DMS79 (cell line): ENCODE results near the gene LRP5.

Experiments used
- DNase-seq: peaks from one replicate; lab custom pipeline; 2025; lab: John Stamatoyannopoulos, UW

LRP5 gene

GRCh38 chr11:68347345-68347744 lies 35.0 kb downstream of the LRP5 start:
- no peak for DNase-seq

GRCh38 chr11:68347841-68348240 lies 35.5 kb downstream of the LRP5 start:
- no peak for DNase-seq

DNA sequence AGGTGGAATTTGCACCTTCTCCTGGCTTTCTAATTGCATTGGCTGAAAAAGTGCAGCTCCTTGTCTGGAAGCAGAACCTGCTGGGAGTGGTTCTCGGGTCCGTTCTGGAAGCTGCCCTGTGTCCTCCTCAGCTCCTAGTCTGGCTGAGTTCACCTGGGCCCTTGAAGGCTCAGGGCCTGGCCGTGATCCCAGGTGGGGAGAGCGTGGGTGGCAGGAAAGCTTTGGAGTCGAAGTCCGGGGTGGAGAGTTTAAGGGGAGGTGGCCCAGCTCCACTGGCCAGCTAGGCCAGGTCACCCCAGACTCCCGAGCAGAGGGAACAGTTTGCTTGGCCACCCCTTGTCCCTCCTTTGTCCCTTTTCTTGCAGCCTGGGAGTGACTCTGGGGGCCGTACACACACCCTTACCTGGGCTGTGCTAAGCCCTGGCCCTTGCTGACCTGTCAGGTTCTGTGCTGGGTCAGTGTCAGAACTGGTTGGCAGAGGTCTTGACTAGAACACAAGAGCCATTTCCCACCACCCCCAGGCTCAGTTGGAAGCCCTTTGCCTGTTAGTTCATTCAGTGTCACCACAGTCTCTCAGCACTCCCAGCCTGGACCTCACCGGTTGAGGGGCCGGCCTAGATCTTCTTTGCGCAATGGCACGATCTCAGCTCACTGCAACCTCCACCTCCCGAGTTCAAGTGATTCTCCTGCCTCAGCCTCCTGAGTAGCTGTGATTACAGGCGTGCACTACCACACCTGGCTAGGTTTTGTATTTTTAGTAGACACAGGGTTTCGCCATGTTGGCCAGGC lies 37.3 kb downstream of the LRP5 start:
- DNase-seq: no peak

DNA sequence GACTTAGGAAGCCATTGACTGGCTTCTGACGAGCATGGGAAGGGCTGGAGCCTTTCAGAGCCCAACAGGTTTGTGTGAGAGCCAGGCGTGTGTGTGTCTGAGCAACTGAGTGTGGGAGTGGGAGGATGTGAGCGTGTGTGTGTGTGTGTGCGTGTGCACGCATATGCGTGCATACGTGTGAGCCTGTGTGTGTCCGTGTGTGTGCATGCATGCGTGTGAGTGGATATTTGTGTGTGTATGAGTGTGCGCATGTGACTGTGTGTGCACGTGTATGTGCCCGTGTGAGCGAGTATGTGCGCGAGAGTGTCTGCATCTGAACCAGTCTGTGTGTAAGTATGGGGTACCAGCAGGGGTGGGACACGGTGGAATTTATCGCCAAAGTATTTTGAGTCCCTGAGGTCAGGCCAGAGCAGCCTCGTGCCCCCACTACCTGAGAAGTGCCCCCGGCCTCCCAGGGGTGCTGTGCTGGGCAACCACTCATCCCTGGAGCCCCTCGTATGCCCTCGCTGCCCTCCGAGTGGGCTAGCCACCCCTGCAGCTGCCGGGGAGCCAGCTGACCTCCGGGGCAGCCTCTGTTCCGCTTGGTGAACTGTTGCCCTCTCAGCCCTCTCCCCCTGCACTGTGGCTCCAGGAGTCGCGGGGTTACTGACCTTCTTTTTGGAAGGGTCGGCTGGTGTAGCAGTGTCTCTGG lies 38.5 kb downstream of the LRP5 start:
- no peak for DNase-seq

DNA sequence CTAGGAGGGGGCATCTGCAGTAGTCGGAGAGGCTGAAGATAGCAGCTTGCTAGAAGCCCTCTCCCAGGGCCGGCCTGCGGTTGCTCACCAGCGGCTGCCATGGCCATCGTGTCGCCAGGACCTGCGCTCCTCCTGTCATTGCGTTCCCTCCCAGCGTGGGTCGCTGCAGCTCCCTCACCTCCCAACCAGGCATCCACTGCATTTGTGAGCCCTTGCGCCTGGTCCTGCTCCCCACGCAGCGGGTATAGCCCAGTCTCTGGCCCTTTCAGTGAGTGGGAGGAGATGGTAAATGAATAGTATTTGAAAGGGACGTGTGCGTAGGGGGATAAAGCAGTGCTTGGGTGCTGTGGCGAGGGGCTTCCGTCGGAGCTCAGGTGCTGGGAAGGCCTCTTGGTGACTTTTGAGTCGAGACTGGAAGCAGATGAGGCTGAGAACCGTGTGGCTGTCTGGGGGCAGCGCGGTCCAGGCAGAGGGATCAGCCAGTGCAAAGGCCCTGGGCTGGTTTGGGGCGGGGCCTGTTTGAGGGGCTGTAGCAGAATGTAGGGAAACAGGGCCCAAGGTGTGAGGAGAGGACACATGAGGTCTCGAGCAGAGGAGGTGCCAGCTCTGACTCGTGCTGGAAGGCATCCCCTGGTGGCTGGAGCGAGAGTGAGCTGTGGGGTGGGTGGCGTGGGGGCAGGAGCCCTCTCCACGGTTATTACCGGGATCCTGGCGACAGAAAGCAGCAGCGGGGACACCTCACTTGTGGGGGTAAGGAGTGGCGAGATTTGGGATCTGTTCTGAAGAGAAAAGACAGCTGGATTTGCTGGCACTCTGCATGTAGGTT lies 39.3 kb downstream of the LRP5 start:
- DNase-seq: no peak

DNA sequence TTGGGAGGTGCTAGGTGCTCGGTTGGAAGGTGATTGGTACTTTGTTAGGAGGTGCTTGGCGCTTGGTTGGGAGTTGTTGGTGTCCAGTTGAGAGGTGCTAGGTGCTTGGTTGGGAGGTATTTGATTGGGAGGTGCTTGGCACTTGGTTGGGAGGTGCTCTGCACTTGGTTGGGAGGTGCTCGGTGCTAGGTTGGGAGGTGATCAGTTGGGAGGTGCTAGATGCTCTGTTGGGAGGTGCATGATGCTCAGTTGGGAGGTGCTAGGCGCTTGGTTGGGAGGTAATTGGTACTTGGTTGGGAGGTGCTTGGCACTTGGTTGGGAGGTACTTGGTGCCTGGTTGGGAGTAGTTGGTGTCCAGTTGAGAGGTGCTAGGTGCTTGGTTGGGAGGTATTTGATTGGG lies 40.2 kb downstream of the LRP5 start:
- no peak for DNase-seq

DNA sequence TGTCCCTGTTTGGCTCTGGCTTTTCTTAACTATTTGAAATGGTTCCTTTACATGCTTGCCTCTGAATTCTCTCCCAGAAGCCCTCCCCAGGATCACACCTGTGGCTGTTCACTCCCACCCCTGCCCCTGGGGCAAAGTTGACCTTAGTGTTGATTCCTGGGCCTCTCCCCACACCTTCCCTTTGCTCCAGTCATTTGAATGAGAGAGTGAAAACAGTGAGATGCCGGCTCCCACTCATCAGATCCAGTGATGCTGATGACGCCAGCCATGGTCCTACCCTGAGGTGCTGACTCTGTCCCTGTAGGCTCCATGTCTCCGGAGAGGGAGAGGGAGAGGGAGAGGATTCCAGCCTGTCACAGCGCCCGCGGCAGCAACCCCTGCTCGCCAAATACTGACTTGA lies 40.7 kb downstream of the LRP5 start:
- DNase-seq: no peak

- no peak for DNase-seq
These were observed 41.3 kb downstream of the LRP5 start for GRCh38 chr11:68353669-68354068.

DNA sequence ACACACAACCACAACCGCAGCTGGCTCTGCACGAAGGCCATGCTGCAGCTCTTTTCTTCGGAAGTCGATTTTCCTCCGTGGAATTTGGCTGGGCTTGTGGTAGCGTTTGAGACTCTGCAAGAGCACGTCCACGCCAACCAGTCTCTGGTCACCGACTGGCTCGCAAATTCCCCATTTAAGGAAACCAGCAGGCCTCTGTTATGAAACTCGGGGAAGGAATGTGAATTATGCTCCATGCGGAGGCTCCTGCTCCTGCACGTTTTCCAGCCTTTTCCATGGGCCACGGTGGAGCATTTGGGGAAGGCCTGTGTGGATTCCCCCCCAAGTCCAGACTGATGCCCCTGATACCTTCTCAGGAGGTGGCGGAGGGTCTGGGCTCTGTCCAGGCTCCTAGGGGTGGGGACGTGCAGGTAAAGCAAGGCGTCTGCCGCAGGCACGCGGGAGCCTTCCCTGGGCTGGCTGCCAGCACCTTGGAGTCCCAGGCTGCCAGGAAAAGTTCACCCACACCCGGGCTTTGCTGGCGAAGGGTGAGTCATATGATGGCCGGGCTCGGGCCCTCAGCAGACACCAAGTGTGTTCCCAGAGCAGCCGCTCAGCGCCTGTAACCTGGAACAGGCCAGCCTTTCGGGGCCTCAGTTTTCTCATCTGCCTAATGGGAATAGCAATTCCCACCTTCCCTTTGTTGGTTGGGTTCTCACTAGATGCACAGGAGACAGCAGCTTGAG lies 41.9 kb downstream of the LRP5 start:
- no peak for DNase-seq

DNA sequence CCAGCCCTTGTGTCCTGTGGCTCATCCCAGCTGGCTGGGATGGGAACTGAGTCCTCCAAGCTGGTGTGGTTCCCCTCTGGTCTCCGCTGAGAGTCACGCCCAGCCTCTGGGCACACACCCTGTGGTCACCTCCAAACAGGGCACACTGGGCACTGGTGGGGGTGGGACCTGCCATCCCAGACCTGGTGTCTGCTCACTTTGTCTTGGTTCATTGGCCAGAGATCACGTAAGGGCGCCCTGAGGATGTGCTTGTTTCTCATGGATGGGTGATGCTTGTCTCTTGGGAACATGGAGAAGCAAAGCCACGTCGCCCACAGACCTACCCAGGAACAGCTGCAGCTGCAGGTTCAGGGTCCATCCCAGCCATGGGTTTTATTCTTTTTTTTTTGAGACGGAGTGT lies 43.1 kb downstream of the LRP5 start:
- DNase-seq: no peak

GRCh38 chr11:68357568-68357967 lies 45.2 kb downstream of the LRP5 start:
- no peak for DNase-seq

DNA sequence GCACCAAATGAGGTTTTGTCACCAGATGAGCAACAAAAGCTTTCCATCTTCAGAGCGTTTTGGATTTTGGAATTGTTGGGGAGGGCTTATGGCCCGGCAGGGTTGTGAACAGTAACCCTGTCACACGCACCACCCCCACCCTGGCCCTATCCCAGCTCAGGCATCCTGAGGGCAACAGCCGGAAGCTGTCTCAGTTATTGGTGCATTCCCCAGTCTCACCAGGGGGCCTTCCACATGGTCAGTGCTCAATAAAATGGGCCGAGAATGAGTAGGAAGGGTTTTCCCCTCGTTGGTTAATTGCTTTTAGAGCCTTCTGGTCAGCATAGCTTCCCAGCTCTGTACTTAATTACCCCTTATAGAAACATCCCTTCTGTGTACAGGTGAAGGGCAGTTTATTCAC lies 46.0 kb downstream of the LRP5 start:
- DNase-seq: no peak

- DNase-seq: no peak
These were observed 49.3 kb downstream of the LRP5 start for GRCh38 chr11:68361702-68362101.

DNA sequence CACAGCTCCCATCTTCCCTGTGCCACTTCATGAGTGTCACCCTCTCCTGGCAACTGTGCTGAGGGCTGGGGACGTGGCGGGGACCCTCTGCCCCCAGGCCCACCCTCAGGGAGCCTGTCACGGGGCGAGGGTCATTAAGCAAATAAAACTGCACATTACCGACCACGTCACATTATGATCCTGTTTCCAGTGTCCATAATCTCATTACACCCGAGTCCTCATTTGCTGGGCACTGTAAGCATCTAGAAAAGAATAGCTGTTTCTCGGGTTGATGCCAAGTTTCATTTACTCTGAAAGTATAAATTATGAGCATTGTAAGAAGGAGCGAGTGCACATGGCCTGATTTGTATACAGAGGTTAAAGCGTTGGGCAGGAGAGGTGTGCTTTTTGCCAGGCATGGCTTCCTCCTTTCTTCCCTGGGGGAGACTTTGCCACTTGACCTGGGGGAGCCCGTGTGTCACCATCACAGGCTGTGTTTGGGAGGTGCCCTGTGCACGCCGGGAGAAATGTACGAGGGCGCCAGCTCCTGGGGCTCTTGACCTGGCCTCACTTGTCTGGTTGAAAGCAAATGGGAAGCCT lies 50.5 kb downstream of the LRP5 start:
- DNase-seq: no peak

DNA sequence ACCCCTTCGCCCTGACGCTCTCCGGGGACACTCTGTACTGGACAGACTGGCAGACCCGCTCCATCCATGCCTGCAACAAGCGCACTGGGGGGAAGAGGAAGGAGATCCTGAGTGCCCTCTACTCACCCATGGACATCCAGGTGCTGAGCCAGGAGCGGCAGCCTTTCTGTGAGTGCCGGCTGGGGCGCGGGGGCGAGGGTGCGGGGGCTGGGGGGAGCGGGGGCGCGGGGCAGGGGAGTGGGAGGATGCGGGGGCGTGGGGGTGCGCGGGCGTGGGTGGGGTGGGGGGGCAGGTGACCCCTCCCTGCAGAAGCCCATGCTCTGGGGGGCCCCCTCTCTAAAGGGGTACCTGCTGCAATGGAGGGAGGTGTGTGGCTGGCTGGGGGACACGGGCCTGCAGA lies 51.4 kb downstream of the LRP5 start:
- DNase-seq: no peak

- no peak for DNase-seq
These were observed 52.2 kb downstream of the LRP5 start for GRCh38 chr11:68364581-68364980.

- DNase-seq: no peak
These were observed 53.6 kb downstream of the LRP5 start for GRCh38 chr11:68365943-68366435.

GRCh38 chr11:68367252-68367651 lies 54.9 kb downstream of the LRP5 start:
- no peak for DNase-seq

- DNase-seq: no peak
These were observed 57.4 kb downstream of the LRP5 start for GRCh38 chr11:68369756-68370155.

GRCh38 chr11:68370211-68371111 lies 58.1 kb downstream of the LRP5 start:
- DNase-seq: peak; percentile 25
